ENCODE results near the gene GIMAP2.

- no peak for TF ChIP-seq CTCF (IDR thresholded peaks at IDR 0.05; ENCODE audit: low read length)
- no peak for TF ChIP-seq EZH2 (IDR thresholded peaks at IDR 0.05; ENCODE audit: borderline replicate concordance, low read length)
Measured at GRCh38 chr7:150736864-150737263, 51.4 kb downstream of the GIMAP2 start.

Data from OCI-LY1 (cell line).